NCI-H345 treated with DMSO at 0.1 percent for 48 hours (cell line): ENCODE measurements around the gene SCYL2.

Source experiments
- DNase-seq: peaks from one replicate; lab custom pipeline; 2025; ENCODE audit not compliant: unreplicated experiment; lab: John Stamatoyannopoulos, UW

Gene SCYL2

DNA sequence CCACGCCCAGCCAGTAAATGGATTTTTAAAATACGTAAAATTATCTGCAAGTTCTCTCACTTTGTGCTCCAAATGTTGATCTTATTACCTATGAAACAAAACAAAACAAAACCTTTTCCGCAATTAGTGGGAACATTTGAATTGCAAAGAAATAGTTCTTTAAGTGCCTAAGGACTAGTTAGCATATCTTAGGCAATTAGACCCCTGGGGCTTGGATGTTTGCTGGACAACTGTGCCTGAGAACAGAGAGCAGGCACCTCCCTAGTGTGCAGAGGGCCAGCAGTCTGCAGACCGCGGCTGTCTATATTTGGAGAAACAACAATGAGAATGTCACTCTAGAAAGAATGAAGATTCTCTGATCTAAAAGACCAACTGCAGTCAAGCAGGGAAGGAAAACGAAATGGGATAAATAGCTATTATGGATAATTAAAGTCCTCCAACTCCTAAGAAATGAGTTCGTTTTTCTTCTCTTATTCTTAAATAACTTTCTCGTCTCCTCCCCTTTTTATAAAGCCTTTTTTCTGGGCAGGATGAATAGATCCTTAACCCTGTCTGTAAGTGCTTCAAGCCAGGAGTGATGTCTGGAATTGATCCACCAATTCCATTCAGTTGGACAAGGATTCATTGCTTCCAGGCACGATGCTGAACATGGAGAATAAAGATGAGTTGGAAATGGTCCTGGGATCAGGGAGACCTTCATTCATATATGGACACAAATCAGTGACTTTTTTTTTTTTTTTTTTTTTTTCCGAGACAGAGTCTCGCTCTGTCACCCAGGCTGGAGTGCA lies 106.1 kb downstream of the SCYL2 start:
- DNase-seq, result no peak

- DNase-seq, result no peak
These were observed 108.2 kb downstream of the SCYL2 start for GRCh38 chr12:100375038-100375735.

DNA sequence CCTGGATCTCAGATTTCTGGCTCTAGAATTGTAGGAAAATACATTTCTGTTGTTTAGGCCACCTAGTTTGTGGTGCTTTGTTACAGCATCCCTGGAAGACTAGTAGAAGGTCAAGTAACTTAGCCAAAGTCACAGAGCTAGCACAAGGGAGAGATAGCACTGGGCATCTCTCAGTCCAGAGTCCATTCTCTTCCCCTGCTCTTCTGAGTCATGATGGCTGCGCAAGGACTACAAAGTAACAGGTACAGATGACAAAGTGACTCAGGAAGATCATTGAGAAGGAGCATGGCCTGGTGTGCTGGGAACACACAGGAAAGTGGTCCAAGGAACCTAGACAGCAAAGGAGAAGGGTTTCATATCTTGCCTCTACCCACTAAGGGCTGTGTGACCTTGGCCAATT lies 109.2 kb downstream of the SCYL2 start:
- DNase-seq, result no peak

DNA sequence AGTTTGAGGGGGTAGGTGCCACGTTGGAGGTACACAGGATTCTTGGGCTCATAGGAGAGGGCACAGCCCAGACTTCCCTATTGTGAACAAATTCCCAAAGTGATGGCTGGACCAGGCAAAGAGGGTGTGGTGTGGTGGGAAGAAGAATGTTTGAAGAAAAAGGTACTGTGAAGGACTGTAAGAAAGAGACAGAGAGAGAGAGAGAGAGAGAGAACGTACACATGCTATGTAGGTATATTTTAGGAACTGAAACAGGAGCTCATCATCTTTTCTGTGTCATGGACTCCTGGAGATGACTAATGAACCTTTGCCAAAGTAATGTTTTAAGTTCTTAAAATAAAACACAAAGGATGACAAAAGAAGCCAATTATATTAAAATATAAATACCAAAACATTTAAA lies 114.4 kb downstream of the SCYL2 start:
- DNase-seq, result no peak

- no peak for DNase-seq
These were observed 115.4 kb downstream of the SCYL2 start for GRCh38 chr12:100382338-100382737.

DNA sequence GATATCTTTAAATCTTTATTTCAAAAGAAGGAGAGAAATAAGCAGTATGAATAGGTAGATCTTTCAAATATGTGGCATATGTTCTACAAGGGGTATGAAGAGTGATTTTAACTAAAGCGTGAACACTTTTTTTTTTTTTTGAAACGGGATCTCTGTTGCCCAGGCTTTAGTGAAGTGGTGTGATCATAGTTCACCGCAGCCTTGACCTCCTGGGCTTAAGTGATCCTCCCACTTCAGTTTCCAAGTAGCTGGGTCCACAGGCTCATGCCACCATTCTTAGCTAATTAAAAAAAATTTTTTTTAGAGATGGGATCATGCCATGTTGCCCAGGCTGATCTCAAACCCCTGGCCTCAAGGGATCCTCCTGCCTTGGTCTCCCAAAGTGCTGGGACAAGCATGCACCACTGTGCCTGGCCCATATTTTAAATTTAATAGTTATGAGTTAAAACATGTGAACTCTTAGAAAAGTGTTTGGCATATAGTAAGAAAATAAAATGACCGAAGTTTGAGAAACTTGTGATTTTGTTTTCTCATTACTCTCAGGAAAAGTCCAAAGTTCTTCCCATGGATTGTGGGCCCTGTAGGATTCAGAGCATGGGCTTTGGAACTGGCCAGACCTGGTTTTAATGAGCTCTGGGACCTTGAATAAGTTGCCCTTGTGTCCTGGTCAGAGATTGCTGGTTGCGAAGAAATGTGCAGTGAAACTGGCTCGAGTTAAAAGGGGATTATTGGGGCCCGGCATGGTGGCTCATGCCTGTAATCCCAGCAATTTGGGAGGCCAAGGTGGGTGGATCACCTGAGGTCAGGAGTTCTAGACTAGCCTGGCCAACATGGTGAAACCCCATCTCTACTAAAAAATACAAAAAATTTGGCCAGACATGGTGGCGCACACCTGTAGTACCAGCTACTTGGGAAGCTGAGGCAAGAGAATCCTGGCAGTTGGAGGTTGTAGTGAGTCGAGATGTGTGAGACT lies 116.9 kb downstream of the SCYL2 start:
- no peak for DNase-seq

DNA sequence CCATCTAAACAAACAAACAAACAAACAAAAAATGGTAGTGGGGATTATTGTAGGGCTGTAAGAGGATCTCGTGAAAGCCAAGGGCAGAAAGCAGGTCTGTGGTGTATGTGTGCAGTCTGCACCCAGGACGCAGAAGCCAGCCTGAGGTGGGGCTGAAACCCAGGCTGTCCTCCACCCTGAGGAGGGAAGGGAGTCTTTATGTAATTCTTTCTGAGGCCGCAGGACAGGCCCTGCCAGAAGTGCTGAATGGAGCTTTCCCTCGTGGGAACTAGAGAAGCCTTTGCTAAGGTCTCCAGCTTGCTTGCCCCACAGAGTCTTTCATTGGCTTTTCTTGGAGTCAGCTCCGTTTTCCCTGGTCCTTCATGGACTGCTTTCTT lies 117.6 kb downstream of the SCYL2 start:
- no peak for DNase-seq

DNA sequence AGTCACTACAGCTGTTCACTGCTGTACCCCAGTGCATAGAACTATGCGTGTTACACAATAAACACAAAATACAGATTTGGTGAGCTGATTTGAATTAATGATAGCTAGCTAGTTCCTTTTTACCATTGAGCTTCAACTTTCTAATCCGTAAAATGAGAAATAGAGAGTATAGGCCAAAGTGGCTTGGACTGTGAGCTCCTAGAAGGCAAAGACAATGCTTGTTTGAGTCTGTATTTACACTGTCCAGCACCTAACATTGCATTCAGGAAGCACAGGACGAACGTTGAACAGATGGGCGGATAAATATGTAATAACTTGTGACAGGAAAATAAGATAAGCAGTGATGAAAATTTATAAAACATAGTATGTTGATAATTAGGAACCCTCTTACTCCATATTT lies 121.4 kb downstream of the SCYL2 start:
- no peak for DNase-seq
